PC-9 (cell line): ENCODE data around the gene TMEM266. TPM values are rescaled to one million over a fixed set of nuclear protein-coding genes. Genes with fewer than 3 reads are reported as not detected.

Source experiments
- BruUV-seq: library from RNA; stranded (reverse); fragments of 400-500 nt; replicated peaks from 2 replicates; lab custom pipeline; 2021; lab: Mats Ljungman, UMichigan
- CTCF ChIA-PET: fragments of 300-600 bp; sonication (Branson Sonifier 250); formaldehyde crosslinking; loops from one replicate; lab custom pipeline; 2022; ENCODE audit warnings: antibody characterized with exemption; lab: Charles Lee
- POLR2A ChIA-PET: fragments of 300-600 bp; sonication (Branson Sonifier 250); formaldehyde crosslinking; loops from one replicate; lab custom pipeline; 2022; ENCODE audit warnings: antibody characterized with exemption; ENCODE audit not compliant: unreplicated experiment; lab: Charles Lee
- DNase-seq, 2 experiments: peaks; one replicate each; pipeline versions ENCODE4 v3.0.0 to v3.0.0-alpha.2; 2015 to 2022; ENCODE audit warnings: mixed read lengths in 1 of 2
- H2AFZ ChIP-seq: fragments of 200-600 bp; sonication (generic); 2 replicates; pipeline ENCODE4 v1.8.1; 2017; ENCODE audit warnings: antibody characterized with exemption
- H3F3A ChIP-seq: fragments of 200-600 bp; sonication (generic); 2 replicates; pipeline ENCODE4 v1.8.1; 2017; ENCODE audit warnings: antibody characterized with exemption, mild to moderate bottlenecking, low read depth; ENCODE audit not compliant: insufficient read depth
- H3K27ac ChIP-seq: fragments of 200-600 bp; sonication (generic); 2 replicates; pipeline ENCODE4 v1.6.1; 2016; ENCODE audit warnings: mixed run types
- H3K27me3 ChIP-seq: fragments of 200-600 bp; sonication (generic); 2 replicates; pipeline ENCODE4 v1.6.1; 2016; ENCODE audit warnings: low read depth, mixed run types; ENCODE audit not compliant: insufficient read depth
- H3K36me3 ChIP-seq: fragments of 200-600 bp; sonication (generic); 2 replicates; pipeline ENCODE4 v1.6.1; 2016; ENCODE audit warnings: low read depth, mixed run types
- H3K4me1 ChIP-seq: fragments of 200-600 bp; sonication (generic); replicated peaks from 2 replicates; pipeline ENCODE4 v1.6.1; 2016; ENCODE audit warnings: mixed run types; ENCODE audit not compliant: insufficient read depth
- H3K4me2 ChIP-seq: fragments of 200-600 bp; sonication (generic); 2 replicates; pipeline ENCODE4 v1.6.1; 2017; ENCODE audit warnings: mixed run types
- H3K4me3 ChIP-seq: fragments of 200-600 bp; sonication (generic); 2 replicates; pipeline ENCODE4 v1.6.1; 2016; ENCODE audit warnings: mixed run types
- H3K79me2 ChIP-seq: fragments of 200-600 bp; sonication (generic); 2 replicates; pipeline ENCODE4 v1.6.1; 2017; ENCODE audit warnings: low read depth, mixed run types
- H3K9me2 ChIP-seq: fragments of 200-600 bp; sonication (generic); 2 replicates; pipeline ENCODE4 v1.8.1; 2017; ENCODE audit warnings: mild to moderate bottlenecking; ENCODE audit not compliant: insufficient read depth
- H3K9me3 ChIP-seq: fragments of 200-600 bp; sonication (generic); 2 replicates; pipeline ENCODE4 v1.8.1; 2016; ENCODE audit warnings: low read depth; ENCODE audit not compliant: insufficient read depth
- H4K20me1 ChIP-seq: fragments of 200-600 bp; sonication (generic); 2 replicates; pipeline ENCODE4 v1.8.1; 2017; ENCODE audit not compliant: insufficient read depth
- EZH2 ChIP-seq: fragments of 200-600 bp; sonication (generic); IDR thresholded peaks from 2 replicates; pipeline ENCODE4 v1.8.0; 2017; ENCODE audit warnings: antibody characterized with exemption, low read depth
- intact Hi-C: fragments of 100-400 bp; cut with micrococcal nuclease; formaldehyde crosslinking; loops from one replicate; pipeline ENCODE4 v1.10.0; 2022; ENCODE audit not compliant: unreplicated experiment
- total RNA-seq: library from RNA; stranded (reverse); gene quantifications from 2 replicates; pipeline ENCODE4 v1.2.3, GENCODE V29; 2021
- TF ChIP-seq, protein P1 (sequence below): fragments of 200-600 bp; sonication (generic); conservative IDR thresholded peaks from 2 replicates; pipeline ENCODE4 v1.6.1; 2017; ENCODE audit warnings: mixed run types, antibody characterized with exemption, mild to moderate bottlenecking, moderate library complexity

Gene TMEM266
- total RNA-seq, 1 experiment from 2014 or later: 0.41 TPM

GRCh38 chr15:76252249-76252648 is 192.5 kb downstream of the TMEM266 start:
- no peaks in the 10 kb centered on the region for H3K27me3 ChIP-seq
- no peaks in the 10 kb centered on the region; the same call in none of the 2 replicates for H3F3A ChIP-seq
- intact Hi-C loops: no loop called here
- DNase-seq: peak in 1 of 2 experiments; percentile 57
- no peak overlapping the region for H2AFZ ChIP-seq
- CTCF ChIA-PET: no interaction called here
- no peak for TF ChIP-seq EZH2
- TF ChIP-seq, protein P1, sequence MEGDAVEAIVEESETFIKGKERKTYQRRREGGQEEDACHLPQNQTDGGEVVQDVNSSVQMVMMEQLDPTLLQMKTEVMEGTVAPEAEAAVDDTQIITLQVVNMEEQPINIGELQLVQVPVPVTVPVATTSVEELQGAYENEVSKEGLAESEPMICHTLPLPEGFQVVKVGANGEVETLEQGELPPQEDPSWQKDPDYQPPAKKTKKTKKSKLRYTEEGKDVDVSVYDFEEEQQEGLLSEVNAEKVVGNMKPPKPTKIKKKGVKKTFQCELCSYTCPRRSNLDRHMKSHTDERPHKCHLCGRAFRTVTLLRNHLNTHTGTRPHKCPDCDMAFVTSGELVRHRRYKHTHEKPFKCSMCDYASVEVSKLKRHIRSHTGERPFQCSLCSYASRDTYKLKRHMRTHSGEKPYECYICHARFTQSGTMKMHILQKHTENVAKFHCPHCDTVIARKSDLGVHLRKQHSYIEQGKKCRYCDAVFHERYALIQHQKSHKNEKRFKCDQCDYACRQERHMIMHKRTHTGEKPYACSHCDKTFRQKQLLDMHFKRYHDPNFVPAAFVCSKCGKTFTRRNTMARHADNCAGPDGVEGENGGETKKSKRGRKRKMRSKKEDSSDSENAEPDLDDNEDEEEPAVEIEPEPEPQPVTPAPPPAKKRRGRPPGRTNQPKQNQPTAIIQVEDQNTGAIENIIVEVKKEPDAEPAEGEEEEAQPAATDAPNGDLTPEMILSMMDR: no peak
- H3K4me2 ChIP-seq: peak overlapping the region; percentile 46
- H3K9me2 ChIP-seq: no peaks in the 10 kb centered on the region
- no peak overlapping the region for H3K4me3 ChIP-seq
- H3K9me3 ChIP-seq: no peaks in the 10 kb centered on the region
- POLR2A ChIA-PET: no interaction called here
- no TSS peak for BruUV-seq
- no peaks in the 10 kb centered on the region; the same call in 1 of the 2 replicates for H4K20me1 ChIP-seq
- no peak overlapping the region; the same call in 1 of the 2 replicates for H3K27ac ChIP-seq
- peaks cover 25% of the 10 kb centered on the region for H3K4me1 ChIP-seq
- H3K79me2 ChIP-seq: no peaks in the 10 kb centered on the region
- H3K36me3 ChIP-seq: peaks cover 14% of the 10 kb centered on the region; the same call in 1 of the 2 replicates

DNA sequence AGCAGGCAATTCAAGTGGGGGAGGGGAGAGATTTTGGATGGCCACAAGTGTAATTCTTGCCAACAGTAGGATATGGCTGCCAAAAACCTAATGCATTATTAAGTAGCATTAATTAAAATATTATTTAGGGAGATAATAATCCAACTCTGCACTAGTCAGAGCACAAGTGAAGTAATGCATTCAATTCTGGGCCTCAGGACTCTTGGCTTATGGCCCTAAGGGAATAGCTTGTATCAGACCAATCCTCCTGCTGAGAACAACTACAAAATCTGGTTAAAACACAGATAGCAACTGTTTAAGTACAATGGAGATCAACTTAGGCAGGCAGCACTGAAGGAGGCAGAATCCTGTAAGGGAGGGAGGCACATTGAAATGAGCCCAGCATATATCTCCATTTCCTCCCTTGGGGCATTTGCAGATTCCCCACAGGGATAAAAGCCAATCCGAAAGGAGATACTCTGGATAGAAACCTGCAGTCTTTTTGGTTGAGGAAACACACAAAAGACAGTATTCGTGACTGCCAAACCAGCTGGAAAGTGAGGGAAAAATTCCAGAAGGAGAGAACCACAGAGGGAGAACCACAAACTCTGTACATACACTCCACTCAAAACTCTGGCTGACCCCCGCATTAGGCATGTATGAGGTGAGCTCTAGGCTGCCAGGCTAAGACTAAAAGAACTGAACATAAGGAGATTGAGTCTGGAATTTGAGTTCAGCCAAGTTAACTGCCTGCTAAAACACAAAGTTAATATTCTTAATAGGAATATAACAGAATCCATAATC is 194.1 kb downstream of the TMEM266 start:
- no peak for TF ChIP-seq EZH2
- TF ChIP-seq, protein P1: no peak
- H3K36me3 ChIP-seq: peaks cover 14% of the 10 kb centered on the region; the same call in 1 of the 2 replicates
- H4K20me1 ChIP-seq: no peaks in the 10 kb centered on the region; the same call in 1 of the 2 replicates
- DNase-seq: no peak
- H3K27ac ChIP-seq: no peak overlapping the region
- H2AFZ ChIP-seq: no peak overlapping the region
- H3F3A ChIP-seq: no peaks in the 10 kb centered on the region; the same call in none of the 2 replicates
- no peak overlapping the region for H3K4me2 ChIP-seq
- H3K4me1 ChIP-seq: peaks cover 25% of the 10 kb centered on the region
- H3K4me3 ChIP-seq: no peak overlapping the region
- H3K9me2 ChIP-seq: no peaks in the 10 kb centered on the region
- ChIA-PET POLR2A (no interaction called here), CTCF (no interaction called here)
- no peaks in the 10 kb centered on the region for H3K27me3 ChIP-seq
- intact Hi-C loops: no loop called here
- no peaks in the 10 kb centered on the region for H3K9me3 ChIP-seq
- BruUV-seq: no TSS peak
- H3K79me2 ChIP-seq: no peaks in the 10 kb centered on the region

Other genes starting within 250 kb of the TMEM266 start
- gene UBE2Q2, start 216.5 kb upstream of the TMEM266 start, total RNA-seq: 15.6 and 20.0 TPM in 2 replicates
- 37.5 and 47.9 TPM in 2 replicates for gene FBXO22, start 156.1 kb upstream of the TMEM266 start, total RNA-seq
- gene NRG4, start 47.6 kb upstream of the TMEM266 start, total RNA-seq: 5.2 and 11.3 TPM in 2 replicates